ENCODE measurements around the gene RIPK4. TPM values are rescaled to one million over a fixed set of nuclear protein-coding genes. Genes with fewer than 3 reads are reported as not detected.
A peak's percentile ranks its signal among the peaks of the same experiment; 100 is the strongest.

RIPK4 gene
- polyA plus RNA-seq, 3 donors: 0.05 to 0.09 TPM; not detected in 1

- no peaks in the 10 kb centered on the region for H3K36me3 ChIP-seq (replicated peaks in 1 of 2; ENCODE audit: control insufficient read depth in 1 of 2, insufficient read depth in 2 of 2, low read length in 2 of 2)
- H3K9ac ChIP-seq (ENCODE audit: insufficient read depth, low read length, poor library complexity, severe bottlenecking): no peak overlapping the region
- H2AFZ ChIP-seq (ENCODE audit: insufficient read depth, low read depth, low read length, poor library complexity, severe bottlenecking): no peak overlapping the region
- H3K27me3 ChIP-seq (ENCODE audit: control insufficient read depth in 2 of 2, insufficient read depth in 2 of 2, low read length in 2 of 2): peaks cover 0 to 27% of the 10 kb centered on the region in 2 donors
- Mint-ChIP-seq H3K27me3 (ENCODE audit: low read depth in 3 of 3) (peaks cover 22 to 51% (median 48%) of the 10 kb centered on the region in 3 donors), H3K9me3 (peaks cover 10 to 21% (median 13%) of the 10 kb centered on the region in 7 donors), H3K27ac (peak overlapping the region in 1 of 7 donors; percentile 18), H3K4me3 (peak overlapping the region in 1 of 2 donors; percentile 4), H3K4me1 (peaks cover 25% of the 10 kb centered on the region), H3K36me3 (peaks cover 0 to 2% of the 10 kb centered on the region in 2 donors)
- no peak overlapping the region for H3K4me3 ChIP-seq (replicated peaks in 1 of 3; ENCODE audit: low read depth in 2 of 3, low read length in 3 of 3)
- DNase-seq: no peak
- no peaks in the 10 kb centered on the region for H4K20me1 ChIP-seq (ENCODE audit: insufficient read depth, low read length)
- H3K79me2 ChIP-seq (ENCODE audit: insufficient read depth, low read length): no peaks in the 10 kb centered on the region
- H3K9me3 ChIP-seq (replicated peaks in 1 of 2; ENCODE audit: control insufficient read depth in 1 of 2, insufficient read depth in 1 of 2, low read length in 2 of 2): peaks cover 6 to 18% of the 10 kb centered on the region in 2 donors
- H3K4me2 ChIP-seq (replicated peaks; ENCODE audit: extremely low read depth, low read length, poor library complexity, severe bottlenecking): no peak overlapping the region
- no peak overlapping the region for H3K27ac ChIP-seq (ENCODE audit: low read depth in 1 of 2, low read length in 2 of 2)
- peaks cover 21 to 29% of the 10 kb centered on the region in 2 donors for H3K4me1 ChIP-seq (ENCODE audit: control insufficient read depth in 1 of 2, insufficient read depth in 2 of 2, low read length in 2 of 2)
- no peak for TF ChIP-seq CTCF (IDR thresholded peaks at IDR 0.05)
- intact Hi-C loops (cut with micrococcal nuclease): no loop called here
- WGBS (ENCODE audit: insufficient coverage): 92% methylated on average over 8 of the region's 20 CpGs
These were observed 44.5 kb downstream of the RIPK4 start for GRCh38 chr21:41722052-41723018.

DNA sequence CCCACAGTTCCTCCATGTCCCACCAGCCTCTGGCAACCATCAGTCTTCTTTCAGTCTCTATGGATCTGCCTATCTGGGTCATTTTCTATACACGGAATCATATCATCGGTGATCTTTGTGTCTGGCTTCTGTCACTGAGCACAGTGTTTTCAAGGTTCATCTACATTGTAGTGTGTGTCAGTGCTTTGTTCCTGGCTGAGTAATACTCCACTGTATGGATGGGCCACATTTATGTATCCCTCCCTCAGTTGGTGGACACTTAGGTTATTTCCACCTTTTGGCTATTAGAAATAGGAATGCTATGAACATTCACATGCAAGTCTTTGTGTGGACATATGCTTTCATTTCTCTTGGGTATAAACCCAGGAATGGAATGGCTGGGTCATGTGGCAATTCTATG lies 46.6 kb downstream of the RIPK4 start:
- Histone ChIP-seq H3K27ac (ENCODE audit: low read depth in 1 of 2, low read length in 2 of 2) (no peak overlapping the region), H3K4me1 (ENCODE audit: control insufficient read depth in 1 of 2, insufficient read depth in 2 of 2, low read length in 2 of 2) (peaks cover 1 to 8% of the 10 kb centered on the region in 2 donors), H3K4me3 (replicated peaks in 1 of 3; ENCODE audit: low read depth in 2 of 3, low read length in 3 of 3) (no peak overlapping the region), H3K4me2 (replicated peaks; ENCODE audit: extremely low read depth, low read length, poor library complexity, severe bottlenecking) (no peak overlapping the region), H3K9ac (ENCODE audit: insufficient read depth, low read length, poor library complexity, severe bottlenecking) (no peak overlapping the region), H3K27me3 (ENCODE audit: control insufficient read depth in 2 of 2, insufficient read depth in 2 of 2, low read length in 2 of 2) (peaks cover 0 to 32% of the 10 kb centered on the region in 2 donors), H2AFZ (ENCODE audit: insufficient read depth, low read depth, low read length, poor library complexity, severe bottlenecking) (no peak overlapping the region), H3K9me3 (replicated peaks in 1 of 2; ENCODE audit: control insufficient read depth in 1 of 2, insufficient read depth in 1 of 2, low read length in 2 of 2) (peaks cover 6 to 18% of the 10 kb centered on the region in 2 donors), H3K79me2 (ENCODE audit: insufficient read depth, low read length) (no peaks in the 10 kb centered on the region), H3K36me3 (replicated peaks in 1 of 2; ENCODE audit: control insufficient read depth in 1 of 2, insufficient read depth in 2 of 2, low read length in 2 of 2) (no peaks in the 10 kb centered on the region), H4K20me1 (ENCODE audit: insufficient read depth, low read length) (no peaks in the 10 kb centered on the region)
- Mint-ChIP-seq H3K27me3 (ENCODE audit: low read depth in 3 of 3) (peaks cover 23 to 43% (median 35%) of the 10 kb centered on the region in 3 donors), H3K36me3 (peaks cover 0 to 2% of the 10 kb centered on the region in 2 donors), H3K4me1 (peaks cover 7% of the 10 kb centered on the region), H3K4me3 (no peak overlapping the region), H3K27ac (no peak overlapping the region), H3K9me3 (peaks cover 9 to 17% (median 13%) of the 10 kb centered on the region in 7 donors)
- TF ChIP-seq CTCF (IDR thresholded peaks at IDR 0.05): no peak
- WGBS (ENCODE audit: insufficient coverage): no CpG with 5 or more reads among the region's 2 CpGs
- intact Hi-C loops (cut with micrococcal nuclease): no loop called here
- no peak for DNase-seq
